Activated CD4-positive, alpha-beta T cell treated with anti-CD3 and anti-CD28 coated beads, Interleukin-2, amount 50 U/mL, for 4 hours (primary cell): ENCODE results near the gene MMRN1.

Experiments
- DNase-seq, 2 experiments: peaks; one replicate each; pipeline ENCODE4 v3.0.0-alpha.2; 2020

The MMRN1 gene

DNA sequence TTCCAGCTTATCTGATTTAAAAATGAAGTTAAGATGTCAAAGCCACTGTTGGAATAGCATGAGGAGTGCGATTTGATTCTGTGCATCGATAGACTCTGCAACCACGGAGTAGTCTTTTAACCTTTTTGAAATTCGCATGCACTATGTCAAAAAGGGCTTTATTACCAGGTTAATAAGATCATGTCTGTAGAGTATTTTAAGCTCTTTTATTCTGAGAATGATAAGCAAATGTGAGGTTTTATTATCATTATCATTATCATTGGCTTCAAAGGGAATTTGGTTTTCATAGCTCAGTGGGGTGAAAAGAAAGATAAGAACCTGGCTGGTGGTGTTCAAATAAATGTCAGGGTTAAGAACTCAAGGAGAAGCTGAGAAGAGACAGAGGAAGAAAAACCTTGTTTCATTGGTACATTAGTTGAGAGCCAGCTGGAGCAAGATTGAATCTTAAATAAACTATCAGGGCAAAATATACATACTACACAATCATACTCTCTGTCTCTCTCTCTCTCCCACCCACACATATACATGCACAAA is 102.6 kb downstream of the MMRN1 start:
- no peak for DNase-seq

DNA sequence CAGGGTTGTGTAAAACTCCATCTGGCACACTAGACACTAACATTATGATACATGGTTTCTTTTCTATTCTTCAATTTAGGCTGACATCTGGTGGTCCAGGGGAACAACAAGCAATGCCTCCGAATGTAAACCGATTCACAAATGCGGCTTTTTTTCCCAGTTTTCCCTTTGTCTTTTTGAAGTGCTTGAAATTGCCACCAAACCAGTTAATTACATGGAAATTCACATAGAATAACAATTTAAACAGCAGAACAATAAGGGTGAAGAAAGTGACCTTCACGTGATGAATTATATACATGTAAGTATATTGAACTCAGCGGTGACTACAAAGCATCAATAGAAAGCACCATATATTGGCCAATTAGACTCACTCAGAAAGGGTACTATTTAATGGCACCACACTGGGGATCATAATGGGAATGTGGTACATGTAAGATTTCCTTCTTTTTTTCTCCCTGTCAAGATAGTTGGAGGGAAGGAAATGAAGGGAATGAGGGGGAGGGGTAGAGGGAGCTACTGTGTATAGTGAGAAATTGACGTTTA is 103.9 kb downstream of the MMRN1 start:
- no peak for DNase-seq

DNA sequence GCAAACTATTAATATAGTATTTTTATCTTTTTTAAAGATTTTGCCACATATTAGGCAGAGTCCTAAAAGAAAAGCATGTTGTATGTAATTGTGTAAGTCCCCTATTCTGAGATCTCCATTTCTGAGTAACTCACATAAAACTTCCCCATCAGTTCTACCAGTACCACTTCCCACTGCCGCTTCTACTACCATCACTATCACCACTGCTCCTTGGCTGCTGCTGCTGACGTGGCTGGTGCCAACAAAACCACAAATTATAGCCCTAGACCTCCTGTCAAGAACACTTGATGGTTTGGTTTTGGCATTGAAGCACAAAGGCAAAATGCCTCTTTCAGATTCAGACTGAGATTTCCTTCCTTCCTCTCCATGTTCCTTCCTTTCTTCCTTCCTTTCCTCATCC is 106.4 kb downstream of the MMRN1 start:
- DNase-seq, result no peak

DNA sequence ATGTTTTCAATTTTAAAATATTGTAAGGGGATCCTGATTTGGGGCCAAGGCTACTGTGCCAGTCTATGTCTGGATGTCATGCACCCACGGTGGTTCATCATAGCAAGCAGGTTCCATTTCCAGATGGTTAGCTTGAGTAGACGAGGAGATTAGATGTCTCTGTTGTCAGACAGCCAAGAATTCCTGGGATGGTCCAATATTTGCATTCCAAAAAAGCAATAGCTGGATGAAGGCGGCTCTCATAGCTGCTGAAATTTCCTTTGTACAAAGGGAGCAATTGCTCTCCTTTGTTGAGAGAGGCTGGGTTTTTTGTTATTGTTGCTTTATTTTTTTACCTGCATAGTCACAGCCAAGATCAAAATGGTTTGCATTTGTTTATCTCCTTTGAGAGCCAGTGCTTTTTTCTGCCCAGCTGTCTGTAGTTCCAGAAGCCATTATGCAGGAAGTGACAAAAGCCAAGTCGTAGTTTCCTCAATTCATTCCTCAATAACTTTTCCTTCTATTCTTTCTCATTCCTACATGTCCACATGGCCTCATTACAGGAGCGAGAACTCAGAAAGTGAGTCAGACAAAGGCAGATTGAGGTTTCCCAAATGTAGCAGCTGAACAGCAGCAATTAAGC is 107.9 kb downstream of the MMRN1 start:
- no peak for DNase-seq
